ENCODE measurements around the gene ALDH16A1. TPM values are rescaled to one million over a fixed set of nuclear protein-coding genes. Genes with fewer than 3 reads are reported as not detected.

Gene ALDH16A1
- total and polyA plus RNA-seq, 2 of the 4 experiments (the other 2 are of a cell fraction): 10.4 to 12.9 TPM

DNA sequence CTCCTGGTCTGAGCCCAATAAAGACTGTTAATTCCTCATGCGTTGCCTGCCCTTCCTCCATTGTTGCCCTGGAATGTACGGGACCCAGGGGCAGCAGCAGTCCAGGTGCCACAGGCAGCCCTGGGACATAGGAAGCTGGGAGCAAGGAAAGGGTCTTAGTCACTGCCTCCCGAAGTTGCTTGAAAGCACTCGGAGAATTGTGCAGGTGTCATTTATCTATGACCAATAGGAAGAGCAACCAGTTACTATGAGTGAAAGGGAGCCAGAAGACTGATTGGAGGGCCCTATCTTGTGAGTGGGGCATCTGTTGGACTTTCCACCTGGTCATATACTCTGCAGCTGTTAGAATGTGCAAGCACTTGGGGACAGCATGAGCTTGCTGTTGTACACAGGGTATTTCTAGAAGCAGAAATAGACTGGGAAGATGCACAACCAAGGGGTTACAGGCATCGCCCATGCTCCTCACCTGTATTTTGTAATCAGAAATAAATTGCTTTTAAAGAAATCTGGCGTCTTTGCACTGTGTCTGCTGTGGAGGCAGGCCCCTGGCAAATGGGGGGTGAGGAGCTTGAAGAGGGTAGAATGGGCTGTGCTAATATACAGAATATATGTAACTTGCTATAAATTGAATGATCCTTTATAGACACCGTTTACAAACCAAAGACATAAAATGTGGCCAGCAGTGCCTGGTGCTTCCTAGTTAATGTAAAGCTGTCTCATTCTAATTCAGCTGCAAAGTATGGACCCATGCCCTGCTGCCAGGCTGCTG lies 39.0 kb downstream of the ALDH16A1 start:
- H3K4me1 ChIP-seq (ENCODE audit: control insufficient read depth, insufficient read depth, low read length): peaks cover 7% of the 10 kb centered on the region
- BruUV-seq (replicated peaks): no TSS peak

More for the DNA sequence above, 39.0 kb downstream of the ALDH16A1 start:
- Histone ChIP-seq H3K4ac (ENCODE audit: low read depth, low read length) (no peak overlapping the region), H3K36me3 (ENCODE audit: control insufficient read depth, insufficient read depth, low read length) (peaks cover 47% of the 10 kb centered on the region), H3K27ac (ENCODE audit: insufficient read depth, low read length) (no peak overlapping the region), H2AFZ (replicated peaks; ENCODE audit: low read length, poor library complexity) (no peak overlapping the region), H4K91ac (ENCODE audit: insufficient read depth, low read depth, low read length) (no peak overlapping the region), H2BK20ac (ENCODE audit: low read depth, low read length) (no peak overlapping the region), H4K8ac (ENCODE audit: low read depth in 2 of 2, low read length in 2 of 2) (0 out of 4 replicates have a peak overlapping the region, but pooled peaks of 1 of the 2 experiments have one; percentile 16), H2BK5ac (ENCODE audit: low read depth, low read length, poor library complexity, severe bottlenecking) (no peak overlapping the region), H3K14ac (replicated peaks; ENCODE audit: low read depth, low read length) (no peak overlapping the region), H3K4me3 (ENCODE audit: insufficient read depth, low read depth, low read length) (no peak overlapping the region), H3K9me3 (ENCODE audit: control insufficient read depth, insufficient read depth, low read length) (no peaks in the 10 kb centered on the region), H4K5ac (ENCODE audit: low read depth, low read length) (no peak overlapping the region), H3K9me1 (ENCODE audit: insufficient read depth, low read length) (peaks cover 5% of the 10 kb centered on the region), H3K27me3 (ENCODE audit: control insufficient read depth, insufficient read depth, low read length) (no peaks in the 10 kb centered on the region), H2AK5ac (ENCODE audit: low read depth, low read length) (no peak overlapping the region), H3K18ac (ENCODE audit: low read depth, low read length) (no peak overlapping the region), H2BK120ac (ENCODE audit: low read depth, low read length) (no peak overlapping the region), H2BK15ac (ENCODE audit: low read depth, low read length) (no peak overlapping the region), H3K4me2 (ENCODE audit: low read depth, low read length) (no peak overlapping the region), H2AK9ac (replicated peaks; ENCODE audit: low read depth, low read length, poor library complexity) (no peak overlapping the region), H3K23ac (ENCODE audit: low read depth, low read length) (no peak overlapping the region), H4K20me1 (ENCODE audit: insufficient read depth, low read length) (peaks cover 56% of the 10 kb centered on the region), H3K79me1 (ENCODE audit: low read depth in 1 of 2, low read length in 2 of 2) (peaks cover 16 to 41% of the 10 kb centered on the region in 2 experiments), H3K56ac (ENCODE audit: extremely low read depth, insufficient read depth, low read length) (no peak overlapping the region), H3K9ac (ENCODE audit: low read depth, low read length) (no peak overlapping the region)
- 80% methylated on average over 2 of the region's 7 CpGs; no CpG with 5 or more reads in 1 of the 2 experiments for WGBS, 2 experiments (ENCODE audit: extremely low coverage in 2 of 2, insufficient read length in 1 of 2)
- intact Hi-C loops (cut with micrococcal nuclease): no loop called here
- dilution Hi-C loops (cut with HindIII; ENCODE audit: low sequenced_read_pairs, unreplicated experiment): no loop called here
- TF ChIP-seq, protein P1, sequence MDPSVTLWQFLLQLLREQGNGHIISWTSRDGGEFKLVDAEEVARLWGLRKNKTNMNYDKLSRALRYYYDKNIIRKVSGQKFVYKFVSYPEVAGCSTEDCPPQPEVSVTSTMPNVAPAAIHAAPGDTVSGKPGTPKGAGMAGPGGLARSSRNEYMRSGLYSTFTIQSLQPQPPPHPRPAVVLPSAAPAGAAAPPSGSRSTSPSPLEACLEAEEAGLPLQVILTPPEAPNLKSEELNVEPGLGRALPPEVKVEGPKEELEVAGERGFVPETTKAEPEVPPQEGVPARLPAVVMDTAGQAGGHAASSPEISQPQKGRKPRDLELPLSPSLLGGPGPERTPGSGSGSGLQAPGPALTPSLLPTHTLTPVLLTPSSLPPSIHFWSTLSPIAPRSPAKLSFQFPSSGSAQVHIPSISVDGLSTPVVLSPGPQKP (IDR thresholded peaks at IDR 0.05; ENCODE audit: borderline replicate concordance, low read depth, low read length): no peak
- no peak for TF ChIP-seq NFE2L2 (IDR thresholded peaks at IDR 0.05; ENCODE audit: low read depth, low read length)
- no peak for TF ChIP-seq CEBPB (IDR thresholded peaks at IDR 0.05; ENCODE audit: low read depth, low read length)
- no peak for TF ChIP-seq POLR2A (IDR thresholded peaks at IDR 0.05; ENCODE audit: low read depth, low read length)
- no peak for TF ChIP-seq BHLHE40 (IDR thresholded peaks at IDR 0.05; ENCODE audit: low read depth, low read length)
- TF ChIP-seq MAZ (IDR thresholded peaks at IDR 0.05; ENCODE audit: borderline replicate concordance, low read depth, low read length): no peak
- CTCF ChIA-PET: no interaction called here
- POLR2A ChIA-PET (ENCODE audit: unreplicated experiment): no interaction called here
- no peak for ATAC-seq (ENCODE audit: low read depth)
- no peak for DNase-seq
- in situ Hi-C loops (cut with MboI; ENCODE audit: low sequenced_read_pairs): loop anchor here (10.0 kb wide), 1 partner anchor 173 kb away; the partner anchor contains the start of genes BCL2L12 and IRF3

Measured in IMR-90 (cell line).